H54 (cell line): ENCODE results near the gene VPS33B.
"Not testable (repeated sequence)": the region's sequence is repeated elsewhere in the genome, so short reads cannot be mapped to it uniquely, and the experiment has no call there.

Experiments used
- DNase-seq: peaks from one replicate; pipeline ENCODE4 v3.0.0; 2011; ENCODE audit warnings: low spot score, mixed read lengths; ENCODE audit not compliant: insufficient read length
- FAIRE-seq: peaks from 3 replicates; lab custom pipeline; 2011; peaks lifted over from hg19 to GRCh38; lab: Jason Lieb, UNC
- POLR2A ChIP-seq: IDR thresholded peaks from 2 replicates; pipeline ENCODE4 v1.6.1; 2011; ENCODE audit warnings: low read depth, mild to moderate bottlenecking, low read length

Gene VPS33B

GRCh38 chr15:91045065-91045464 lies 22.7 kb upstream of the VPS33B start:
- DNase-seq (no peak), FAIRE-seq (no peak)
- no peak for TF ChIP-seq POLR2A

GRCh38 chr15:91043202-91043874 lies 20.9 kb upstream of the VPS33B start:
- no peak for TF ChIP-seq POLR2A
- no peak for FAIRE-seq
- no peak for DNase-seq

GRCh38 chr15:91040856-91041255 lies 18.5 kb upstream of the VPS33B start:
- TF ChIP-seq POLR2A, result no peak
- FAIRE-seq (no peak), DNase-seq (no peak)

- no peak for FAIRE-seq
- no peak for DNase-seq
- TF ChIP-seq POLR2A, result no peak
These were observed 17.6 kb upstream of the VPS33B start for GRCh38 chr15:91039996-91040395.

GRCh38 chr15:91032919-91033803 lies 10.8 kb upstream of the VPS33B start:
- TF ChIP-seq POLR2A, result no peak
- DNase-seq (no peak), FAIRE-seq (no peak)

- DNase-seq, result no peak
- no peak for TF ChIP-seq POLR2A
- FAIRE-seq, result no peak
These were observed 9.4 kb upstream of the VPS33B start for GRCh38 chr15:91031796-91032195.

- no peak for DNase-seq
- no peak for TF ChIP-seq POLR2A
- no peak for FAIRE-seq
These were observed 5.3 kb upstream of the VPS33B start for GRCh38 chr15:91027677-91028076.

- no peak for TF ChIP-seq POLR2A
- no peak for DNase-seq
- no peak for FAIRE-seq
These were observed 1.3 kb upstream of the VPS33B start for GRCh38 chr15:91023720-91024119.

GRCh38 chr15:91022832-91023129 lies 387 bp upstream of the VPS33B start:
- no peak for TF ChIP-seq POLR2A
- FAIRE-seq, result no peak
- DNase-seq, result no peak

- DNase-seq (no peak), FAIRE-seq (no peak)
- no peak for TF ChIP-seq POLR2A
These were observed 799 bp downstream of the VPS33B start for GRCh38 chr15:91021516-91022074.

GRCh38 chr15:91018158-91018557 lies 4.2 kb downstream of the VPS33B start:
- no peak for FAIRE-seq
- no peak for TF ChIP-seq POLR2A
- no peak for DNase-seq

- no peak for DNase-seq
- no peak for FAIRE-seq
- no peak for TF ChIP-seq POLR2A
These were observed 4.7 kb downstream of the VPS33B start for GRCh38 chr15:91017716-91018115.

GRCh38 chr15:91013701-91014100 lies 8.7 kb downstream of the VPS33B start:
- not testable (repeated sequence) for FAIRE-seq, DNase-seq

GRCh38 chr15:91007266-91007665 lies 15.1 kb downstream of the VPS33B start:
- DNase-seq, result no peak
- FAIRE-seq, result no peak
- no peak for TF ChIP-seq POLR2A
